Measurements from ENCODE around the gene RUBCN. TPM values are rescaled to one million over a fixed set of nuclear protein-coding genes. Genes with fewer than 3 reads are reported as not detected.
A peak's percentile ranks its signal among the peaks of the same experiment; 100 is the strongest.
"Not testable (repeated sequence)": the region's sequence is repeated elsewhere in the genome, so short reads cannot be mapped to it uniquely, and the experiment has no call there.

RUBCN gene
- polyA plus RNA-seq, 10 donors, result 6.6 to 13.8 (median 8.5) TPM

- not testable (repeated sequence) for DNase-seq
Measured at GRCh38 chr3:197659144-197659543, 77.6 kb downstream of the RUBCN start.

DNA sequence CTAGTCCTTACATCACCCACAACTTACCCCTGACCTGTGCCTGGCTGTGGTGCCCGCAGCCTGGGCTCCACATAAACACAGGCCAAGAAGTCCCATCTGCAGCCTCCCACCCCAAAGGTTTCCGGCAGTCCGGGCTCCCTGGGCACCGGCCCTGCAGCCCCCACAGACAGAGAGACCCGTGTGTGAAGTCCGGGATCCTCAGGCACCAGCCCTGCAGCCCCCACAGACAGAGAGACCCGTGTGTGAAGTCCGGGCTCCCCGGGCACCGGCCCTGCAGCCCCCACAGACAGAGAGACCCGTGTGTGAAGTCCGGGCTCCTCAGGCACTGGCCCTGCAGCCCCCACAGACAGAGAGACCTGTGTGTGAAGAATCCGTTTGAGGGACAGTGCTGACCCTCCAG, 78.0 kb downstream of the RUBCN start:
- DNase-seq, result not testable (repeated sequence)

DNA sequence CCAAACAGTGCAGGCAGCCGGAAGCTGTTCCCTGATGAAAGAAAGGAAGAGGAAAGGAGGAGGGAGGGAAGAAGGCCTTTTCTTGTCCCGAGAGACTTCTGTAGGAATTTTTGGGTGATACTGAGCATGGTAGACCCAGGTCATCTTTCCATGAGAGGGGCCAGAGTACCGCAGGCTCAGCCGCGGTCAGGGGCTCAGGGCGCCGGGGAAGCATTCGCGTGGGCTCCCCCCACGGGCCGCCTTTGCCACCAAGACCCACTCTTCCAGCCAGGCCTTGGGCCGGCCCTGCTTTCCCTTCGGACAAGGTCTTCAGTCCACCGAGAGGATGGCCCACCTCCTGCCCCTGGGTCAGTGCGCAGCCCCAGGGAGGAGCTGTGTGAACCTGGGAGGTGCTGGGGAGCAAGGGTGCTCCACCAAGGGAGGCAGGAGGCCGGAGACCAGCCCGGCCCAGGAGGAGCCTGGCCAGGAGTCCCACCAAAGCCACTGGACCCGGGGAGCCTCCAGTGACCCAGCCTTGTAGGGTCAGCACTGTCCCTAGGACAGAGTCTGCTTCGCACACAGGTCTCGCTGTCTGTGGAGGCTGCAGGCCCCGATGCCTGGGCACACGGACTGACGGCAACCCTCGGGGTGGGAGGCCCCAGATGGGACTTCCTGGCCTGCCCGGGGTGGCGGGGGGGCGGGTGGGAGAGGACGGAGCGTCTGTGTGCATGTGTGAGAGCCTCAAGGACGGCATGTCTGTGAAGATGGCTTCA, 79.0 kb downstream of the RUBCN start:
- DNase-seq, result not testable (repeated sequence)

GRCh38 chr3:197656960-197657359, 79.7 kb downstream of the RUBCN start:
- DNase-seq, result not testable (repeated sequence)

DNA sequence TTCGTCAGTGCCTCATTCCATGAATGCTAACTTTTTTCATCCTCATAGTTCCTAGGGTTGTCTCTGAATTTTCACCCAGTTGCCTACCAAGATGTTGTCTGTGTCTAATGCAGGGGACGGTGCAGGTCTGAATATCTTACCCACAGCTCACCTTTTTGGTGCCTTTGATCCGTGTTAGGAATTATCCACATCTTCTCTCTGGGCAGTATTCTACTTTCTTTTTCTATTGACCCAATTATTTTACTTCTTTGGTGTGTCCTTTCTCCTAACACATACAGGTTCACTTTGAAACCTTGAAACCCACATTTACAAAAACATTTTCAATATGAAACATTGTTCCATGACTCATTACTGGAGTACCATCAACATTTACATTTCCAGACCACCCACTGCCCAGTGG, 80.6 kb downstream of the RUBCN start:
- DNase-seq, result not testable (repeated sequence)

DNA sequence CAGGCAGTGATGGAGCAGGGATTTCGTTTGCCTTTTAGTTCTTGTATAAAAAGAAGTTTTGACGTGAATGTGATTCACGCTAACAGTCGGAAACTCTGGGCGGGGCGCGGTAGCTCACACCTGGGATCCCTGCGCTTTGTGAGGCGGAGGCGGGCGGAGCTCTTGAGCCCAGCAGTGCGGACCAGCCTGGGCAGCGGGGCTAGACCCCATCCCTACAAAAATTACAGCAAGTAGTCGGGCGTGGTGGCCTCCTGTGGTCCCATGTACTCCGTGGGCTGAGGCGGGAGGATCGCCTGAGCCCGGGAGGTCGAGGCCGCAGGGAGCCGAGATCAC, 81.7 kb downstream of the RUBCN start:
- not testable (repeated sequence) for DNase-seq

DNA sequence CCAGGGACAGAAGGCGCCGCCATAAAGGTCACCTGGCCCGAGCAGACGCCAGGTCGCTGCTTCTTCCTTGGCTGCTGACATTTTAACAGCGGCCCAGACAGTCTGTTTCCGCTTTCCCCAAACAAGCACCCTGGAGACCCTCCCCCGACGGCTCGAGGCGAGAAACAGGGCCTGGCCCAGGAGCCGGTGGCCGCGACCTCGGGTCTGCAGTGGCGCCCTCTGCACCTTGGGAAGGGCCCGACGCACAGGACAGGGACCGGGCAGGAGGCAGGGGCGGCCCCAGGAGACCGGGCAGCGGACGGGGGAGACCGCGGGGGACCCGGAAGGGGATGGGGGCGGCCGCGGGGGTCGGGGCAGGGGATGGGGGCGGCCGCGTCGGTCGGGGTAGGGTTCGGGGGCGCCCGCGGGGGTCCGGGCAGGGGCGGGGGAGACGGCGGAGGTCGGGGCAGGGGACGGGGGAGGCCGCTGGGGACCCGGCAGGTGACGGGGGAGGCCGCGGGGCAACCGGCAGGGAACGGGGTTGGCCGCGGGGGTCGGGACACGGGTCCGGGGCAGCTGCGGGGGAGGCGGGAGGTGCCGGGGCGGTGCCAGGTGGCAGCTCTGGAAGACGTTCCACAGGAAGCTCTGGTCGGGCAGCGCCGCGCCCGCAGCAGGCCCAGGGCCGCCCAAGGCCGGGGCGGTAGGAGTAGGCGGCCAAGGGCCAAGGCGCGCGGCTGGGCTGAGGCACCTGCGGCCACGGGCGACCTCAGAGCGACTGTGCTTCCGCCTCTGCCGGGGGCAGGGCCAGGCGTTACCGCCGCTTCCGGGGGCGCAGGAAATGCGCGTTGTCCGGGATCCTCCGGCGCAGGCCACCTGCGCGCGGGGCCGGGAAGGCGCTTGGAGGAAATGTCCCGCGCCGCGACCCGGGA, 82.4 kb downstream of the RUBCN start:
- peak in 1 of 3 donors; percentile 43 for DNase-seq

DNA sequence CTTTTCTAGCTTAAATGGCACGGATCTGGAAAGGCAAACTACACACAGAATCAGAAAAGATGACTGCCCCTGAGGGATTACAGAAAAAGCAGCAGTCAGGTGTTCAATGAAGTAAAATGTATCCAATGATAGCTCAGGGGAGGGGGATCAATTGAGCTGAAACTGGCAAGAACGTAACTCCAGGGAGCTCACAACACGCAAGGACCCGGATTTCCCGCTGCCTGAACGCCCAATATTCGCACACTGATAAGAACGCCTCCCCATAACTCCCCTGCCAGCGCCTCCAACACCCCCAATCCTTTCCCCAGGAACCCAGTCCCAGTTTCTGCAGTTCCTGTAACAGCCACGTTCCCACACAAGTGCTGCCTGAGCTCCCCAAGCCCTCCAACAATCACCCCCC, 83.8 kb downstream of the RUBCN start:
- DNase-seq, result not testable (repeated sequence)

- not testable (repeated sequence) for DNase-seq
Measured at GRCh38 chr3:197647649-197648048, 89.1 kb downstream of the RUBCN start.

- DNase-seq, result not testable (repeated sequence)
Measured at GRCh38 chr3:197647191-197647590, 89.5 kb downstream of the RUBCN start.

DNA sequence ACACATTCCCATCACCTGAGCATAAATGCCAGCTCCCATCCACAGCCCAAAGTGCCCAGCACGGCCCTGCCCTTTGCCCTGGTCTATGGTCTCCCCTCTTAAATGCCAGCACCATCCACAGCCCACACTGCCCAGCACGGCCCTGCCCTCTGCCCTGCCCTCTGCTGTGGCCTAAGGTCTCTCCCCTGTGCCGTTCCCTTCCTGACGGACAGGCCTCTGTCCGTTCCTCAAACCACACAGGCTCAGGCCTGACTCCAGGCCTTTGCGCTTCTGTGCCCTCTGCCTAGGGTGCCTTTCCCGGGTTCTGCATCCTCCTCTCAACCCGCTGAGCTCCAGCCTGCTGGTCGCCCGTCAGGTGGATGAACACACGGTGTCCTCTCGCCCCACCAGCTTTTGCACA, 90.4 kb downstream of the RUBCN start:
- not testable (repeated sequence) for DNase-seq

GRCh38 chr3:197637556-197637955, 99.1 kb downstream of the RUBCN start:
- not testable (repeated sequence) for DNase-seq

GRCh38 chr3:197631989-197632388, 104.7 kb downstream of the RUBCN start:
- not testable (repeated sequence) for DNase-seq

GRCh38 chr3:197630766-197631165, 105.9 kb downstream of the RUBCN start:
- DNase-seq, result not testable (repeated sequence)

DNA sequence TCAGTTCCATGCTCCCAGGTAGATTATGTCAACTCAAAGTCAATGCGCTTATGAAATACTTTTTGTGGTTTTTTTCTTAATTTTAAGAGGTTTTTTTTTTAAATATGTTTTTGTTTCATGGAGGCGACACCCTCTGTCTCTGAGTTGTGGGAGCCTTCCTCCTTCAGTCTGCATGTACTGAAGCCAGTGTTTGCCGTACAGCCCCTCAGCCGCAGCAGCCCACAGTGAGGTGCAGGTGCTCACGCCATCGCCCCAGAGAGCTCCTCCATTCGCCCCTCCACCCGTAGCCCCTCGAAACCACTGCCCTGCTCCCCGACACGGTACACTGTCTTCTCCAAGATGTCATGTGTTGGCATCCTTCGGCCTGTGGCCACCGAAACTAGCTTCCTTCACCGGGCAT, 107.4 kb downstream of the RUBCN start:
- not testable (repeated sequence) for DNase-seq

- DNase-seq, result peak; percentile 75 to 94 (median 88)
Measured at GRCh38 chr3:197627772-197628523, 108.8 kb downstream of the RUBCN start.

- DNase-seq, result not testable (repeated sequence)
Measured at GRCh38 chr3:197627158-197627771, 109.4 kb downstream of the RUBCN start.

DNA sequence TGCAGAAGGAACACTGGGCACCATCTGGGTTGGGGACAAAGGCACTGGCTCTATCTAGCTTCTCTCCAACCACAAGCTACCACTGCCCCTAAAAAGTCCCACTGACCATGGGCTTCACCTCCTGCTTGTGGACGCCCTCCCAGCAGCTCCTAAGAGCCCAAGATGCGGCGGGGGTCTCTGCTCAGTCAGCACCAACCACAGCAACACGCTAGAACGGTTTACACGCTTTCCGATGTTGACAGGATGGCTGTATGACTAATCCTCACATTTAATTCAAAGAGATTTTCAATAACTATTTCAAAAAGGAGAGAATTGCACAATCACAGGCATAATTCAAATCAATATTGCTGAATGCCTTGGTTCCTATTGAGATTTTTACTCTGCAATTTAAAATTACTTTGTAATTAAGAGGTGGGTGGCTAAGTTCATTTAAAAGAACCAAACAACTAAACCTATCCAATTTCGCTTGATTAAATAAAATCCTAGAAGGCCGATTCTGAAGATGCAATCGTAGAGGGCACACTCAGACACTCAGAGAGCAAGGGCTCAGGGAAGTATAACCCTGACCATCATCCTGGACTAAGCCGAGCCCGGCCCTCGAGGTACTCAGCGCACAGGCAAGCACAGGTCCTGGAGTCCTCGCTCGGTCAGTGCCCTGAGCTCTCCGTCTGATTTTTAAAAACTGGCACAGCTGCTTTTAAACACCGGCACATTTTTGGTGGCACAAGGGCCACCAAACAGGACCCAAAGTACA, 110.1 kb downstream of the RUBCN start:
- DNase-seq, result not testable (repeated sequence)

DNA sequence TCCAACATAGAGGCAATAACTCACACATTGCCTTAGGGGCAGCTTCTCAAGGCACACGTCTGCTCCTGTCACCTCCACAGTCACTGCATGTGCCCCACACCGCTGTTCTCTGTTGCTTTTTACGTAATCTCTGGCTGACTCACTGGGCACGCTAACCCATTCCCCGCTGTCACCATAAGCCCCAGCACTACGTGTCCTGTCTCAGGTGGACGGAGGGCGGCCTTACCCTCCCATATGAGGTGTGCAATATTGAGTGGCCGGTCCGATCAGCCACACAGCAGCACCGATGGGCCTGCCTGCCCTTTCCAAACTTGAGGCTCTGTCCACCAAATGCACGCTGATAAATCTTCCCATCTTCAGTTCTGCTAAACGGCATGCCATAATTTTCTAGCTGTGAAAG, 115.2 kb downstream of the RUBCN start:
- DNase-seq, result not testable (repeated sequence)

All from muscle of back (tissue), 11 donors.